Upper lobe of left lung (tissue), 6 donors: ENCODE results near the gene PDE4D. TPM values are rescaled to one million over a fixed set of nuclear protein-coding genes. Genes with fewer than 3 reads are reported as not detected.

ENCODE experiments used
- ATAC-seq, 2 donors: fragments of 200-7000 bp; cut with Tn5 transposase; one replicate each; pipeline ENCODE4 v1.9.1; 2022; ENCODE audit warnings: mild to moderate bottlenecking in 2 of 2, moderate library complexity in 2 of 2; ENCODE audit not compliant: low FRiP score in 2 of 2
- DNase-seq, 2 donors: peaks; one replicate each; pipeline ENCODE4 v3.0.0-alpha.2; 2019 to 2020
- H3K27ac ChIP-seq, 4 donors: fragments of 200-600 bp; sonication (generic); one replicate each; pipeline ENCODE4 v1.5.1; 2016 to 2019
- H3K27me3 ChIP-seq, 4 donors: fragments of 200-600 bp; sonication (generic); one replicate each; pipeline ENCODE4 v1.5.1; 2017 to 2019
- H3K36me3 ChIP-seq, 4 donors: fragments of 200-600 bp; sonication (generic); one replicate each; pipeline ENCODE4 v1.5.1; 2016 to 2019
- H3K4me1 ChIP-seq, 4 donors: fragments of 200-600 bp; sonication (generic); one replicate each; pipeline ENCODE4 v1.5.1; 2018 to 2019
- H3K4me3 ChIP-seq, 4 donors: fragments of 200-600 bp; sonication (generic); one replicate each; pipeline ENCODE4 v1.5.1; 2017 to 2019; ENCODE audit warnings: mild to moderate bottlenecking in 2 of 4, moderate library complexity in 1 of 4
- H3K9me3 ChIP-seq, 4 donors: fragments of 200-600 bp; sonication (generic); one replicate each; pipeline ENCODE4 v1.5.1; 2018 to 2019
- CTCF ChIP-seq, 6 experiments: fragments of 450-650 bp in 4 of 6; fragments of 200-600 bp in 2 of 6; sonication (generic) in 2 of 6; IDR thresholded peaks; one replicate each; pipeline ENCODE4 v1.5.1; 2016 to 2019; ENCODE audit warnings: antibody characterized with exemption in 6 of 6
- EP300 ChIP-seq, 4 donors: sonication (generic); formaldehyde crosslinking; IDR thresholded peaks; one replicate each; pipeline ENCODE4 v1.5.1; 2017; ENCODE audit warnings: antibody characterized with exemption in 4 of 4, control low read depth in 2 of 4
- POLR2A ChIP-seq, 4 donors: fragments of 450-650 bp; IDR thresholded peaks; one replicate each; pipeline ENCODE4 v1.5.1; 2016 to 2017; ENCODE audit warnings: antibody characterized with exemption in 4 of 4, mild to moderate bottlenecking in 2 of 4
- POLR2AphosphoS5 ChIP-seq, 2 donors: sonication (generic); formaldehyde crosslinking; IDR thresholded peaks; one replicate each; pipeline ENCODE4 v1.5.1; 2017; ENCODE audit warnings: antibody characterized with exemption in 2 of 2
- WGBS, 2 donors: methylation state at CpG; one replicate each; pipeline ENCODE4 v1.1.5; 2017 to 2018; 5-methylcytosine and 5-hydroxymethylcytosine counted together
- total RNA-seq, 6 donors: library from RNA; depleted of rRNA in 4 of 6; stranded (reverse); fragments of >200 nt in 4 of 6; gene quantifications; one replicate each; pipeline versions ENCODE4 v1.1.0 to v1.2.1, GENCODE V29; 2016 to 2021
- donor health status: DM: no; HTN: no; CAD: no; lungs with moderate emphysema.
- donor health status: DM: no; HTN: yes; CAD: no; lungs with severe emphysema.

Gene PDE4D
- total RNA-seq, 6 donors from 2014 or later: 50.4 to 188 (median 84.0) TPM

GRCh38 chr5:58983526-58984452 lies 909.7 kb downstream of the PDE4D start:
- ATAC-seq (no peak), DNase-seq (no peak)
- Histone ChIP-seq H3K4me1 (no peaks in the 10 kb centered on the region), H3K27ac (no peak overlapping the region), H3K36me3 (peaks cover 0 to 56% (median 6%) of the 10 kb centered on the region in 4 donors), H3K9me3 (no peaks in the 10 kb centered on the region), H3K27me3 (no peaks in the 10 kb centered on the region), H3K4me3 (no peak overlapping the region)
- TF ChIP-seq EP300 (IDR thresholded peaks at IDR 0.05) (no peak), POLR2AphosphoS5 (IDR thresholded peaks at IDR 0.05) (no peak), CTCF (IDR thresholded peaks at IDR 0.05) (no peak), POLR2A (IDR thresholded peaks at IDR 0.05) (no peak)

- H3K27ac ChIP-seq: no peak overlapping the region
- ATAC-seq (no peak), DNase-seq (no peak)
- 94 to 100% methylated on average over 2 of the region's 2 CpGs for WGBS, 2 donors
- no peaks in the 10 kb centered on the region for H3K27me3 ChIP-seq
- H3K9me3 ChIP-seq: no peaks in the 10 kb centered on the region
- H3K4me1 ChIP-seq: no peaks in the 10 kb centered on the region
- H3K4me3 ChIP-seq: no peak overlapping the region
- TF ChIP-seq POLR2A (IDR thresholded peaks at IDR 0.05) (no peak), POLR2AphosphoS5 (IDR thresholded peaks at IDR 0.05) (no peak), EP300 (IDR thresholded peaks at IDR 0.05) (no peak), CTCF (IDR thresholded peaks at IDR 0.05) (no peak)
- H3K36me3 ChIP-seq: peaks cover 0 to 53% (median 13%) of the 10 kb centered on the region in 4 donors
Observed at GRCh38 chr5:58980890-58981289, 912.6 kb downstream of the PDE4D start.

GRCh38 chr5:58979090-58979489 lies 914.4 kb downstream of the PDE4D start:
- peaks cover 7 to 62% (median 29%) of the 10 kb centered on the region in 4 donors for H3K36me3 ChIP-seq
- TF ChIP-seq POLR2A (IDR thresholded peaks at IDR 0.05) (no peak), EP300 (IDR thresholded peaks at IDR 0.05) (no peak), POLR2AphosphoS5 (IDR thresholded peaks at IDR 0.05) (no peak), CTCF (IDR thresholded peaks at IDR 0.05) (no peak)
- DNase-seq (no peak), ATAC-seq (no peak)
- H3K27me3 ChIP-seq: no peaks in the 10 kb centered on the region
- H3K9me3 ChIP-seq: no peaks in the 10 kb centered on the region
- no peaks in the 10 kb centered on the region for H3K4me1 ChIP-seq
- no peak overlapping the region for H3K4me3 ChIP-seq
- H3K27ac ChIP-seq: no peak overlapping the region

GRCh38 chr5:58974601-58975000 lies 918.9 kb downstream of the PDE4D start:
- no peak for TF ChIP-seq POLR2AphosphoS5 (IDR thresholded peaks at IDR 0.05)
- no peak for TF ChIP-seq POLR2A (IDR thresholded peaks at IDR 0.05)
- TF ChIP-seq EP300 (IDR thresholded peaks at IDR 0.05): no peak
- no peak for TF ChIP-seq CTCF (IDR thresholded peaks at IDR 0.05)
- ATAC-seq: no peak
- WGBS, 2 donors: 96 to 98% methylated on average over 5 of the region's 5 CpGs
- Histone ChIP-seq H3K4me1 (no peaks in the 10 kb centered on the region), H3K4me3 (no peak overlapping the region), H3K27ac (no peak overlapping the region), H3K36me3 (peaks cover 13 to 65% (median 25%) of the 10 kb centered on the region in 4 donors), H3K27me3 (no peaks in the 10 kb centered on the region), H3K9me3 (no peaks in the 10 kb centered on the region)
- no peak for DNase-seq
